HepG2 (cell line): ENCODE measurements around the gene CNTNAP1. TPM values are rescaled to one million over a fixed set of nuclear protein-coding genes. Genes with fewer than 3 reads are reported as not detected.
A peak's percentile ranks its signal among the peaks of the same experiment; 100 is the strongest.

Source experiments
- ATAC-seq: fragments of 200-7000 bp; cut with Tn5 transposase; 3 replicates; pipeline ENCODE4 v1.9.1; 2020; ENCODE audit warnings: mild to moderate bottlenecking, moderate library complexity
- BruUV-seq: library from RNA; stranded (reverse); fragments of 400-500 nt; replicated peaks from 2 replicates; lab custom pipeline; 2021; lab: Mats Ljungman, UMichigan
- CTCF ChIA-PET: fragments of 300-600 bp; formaldehyde crosslinking; extraction: SDS; loops from one replicate; lab custom pipeline; 2021; ENCODE audit warnings: low total read pairs, inconsistent platforms, low intra/inter-chr PET ratio; lab: Yijun Ruan, JAX
- POLR2A ChIA-PET: fragments of 350-600 bp; sonication (Branson Sonifier 250); formaldehyde crosslinking; loops from one replicate; lab custom pipeline; 2020; ENCODE audit warnings: antibody characterized with exemption, inconsistent platforms; lab: Yijun Ruan, JAX
- DNase-seq: peaks from one replicate; pipeline ENCODE4 v3.0.0-alpha.2; 2015; ENCODE audit warnings: low spot score
- FAIRE-seq: peaks from 3 replicates; lab custom pipeline; 2011; peaks lifted over from hg19 to GRCh38; lab: Jason Lieb, UNC
- H2AFZ ChIP-seq: one replicate; pipeline ENCODE4 v1.6.1; 2011; ENCODE audit warnings: low read length, inconsistent platforms
- H3K27ac ChIP-seq: fragments of 300-600 bp; 3 replicates; pipeline ENCODE4 v1.8.0; 2011; ENCODE audit warnings: mixed run types, mild to moderate bottlenecking, mixed read lengths, low read length, inconsistent platforms; ENCODE audit not compliant: insufficient read depth; ENCODE audit errors: extremely low read length
- H3K27me3 ChIP-seq, 2 experiments: fragments of 200-600 bp in 1 of 2; 2 replicates in 1 of 2; 3 replicates in 1 of 2; pipeline versions ENCODE4 v1.6.0 to v1.8.0; 2011; ENCODE audit warnings: low read length in 2 of 2, mild to moderate bottlenecking in 2 of 2, moderate library complexity in 2 of 2, inconsistent platforms in 1 of 2; ENCODE audit not compliant: insufficient read depth in 2 of 2, control insufficient read depth in 1 of 2
- H3K36me3 ChIP-seq, 2 experiments: fragments of 200-600 bp in 1 of 2; replicated peaks in 1 of 2; 2 replicates in 1 of 2; 3 replicates in 1 of 2; pipeline versions ENCODE4 v1.5.1 to v1.8.0; 2011; ENCODE audit warnings: low read length in 2 of 2, inconsistent platforms in 1 of 2; ENCODE audit not compliant: insufficient read depth in 2 of 2, control insufficient read depth in 1 of 2
- H3K4me1 ChIP-seq: 2 replicates; pipeline ENCODE4 v1.5.1; 2012; ENCODE audit warnings: low read length, inconsistent platforms; ENCODE audit not compliant: insufficient read depth
- H3K4me2 ChIP-seq: 2 replicates; pipeline ENCODE4 v1.6.0; 2011; ENCODE audit warnings: low read depth, low read length, inconsistent platforms
- H3K4me3 ChIP-seq, 3 experiments: fragments of 200-600 bp in 1 of 3; sonication (generic), shearing (Covaris generic) in 1 of 3; replicated peaks in 1 of 3; 2 replicates each; pipeline ENCODE4 v1.5.1; 2011 to 2016; ENCODE audit warnings: low read length in 3 of 3, inconsistent platforms in 2 of 3, low read depth in 2 of 3, mild to moderate bottlenecking in 2 of 3, control low read depth in 1 of 3, mixed read lengths in 1 of 3; ENCODE audit not compliant: insufficient read depth in 1 of 3
- H3K79me2 ChIP-seq: one replicate; pipeline ENCODE4 v1.6.1; 2011; ENCODE audit warnings: low read length, inconsistent platforms; ENCODE audit not compliant: insufficient read depth
- H3K9ac ChIP-seq: 2 replicates; pipeline ENCODE4 v1.6.0; 2011; ENCODE audit warnings: mild to moderate bottlenecking, low read depth, low read length, inconsistent platforms; ENCODE audit not compliant: insufficient read depth
- H3K9me3 ChIP-seq: 2 replicates; pipeline ENCODE4 v1.5.1; 2012; ENCODE audit warnings: mild to moderate bottlenecking, low read length
- H4K20me1 ChIP-seq: 2 replicates; pipeline ENCODE4 v1.6.0; 2011; ENCODE audit warnings: inconsistent platforms, mild to moderate bottlenecking, low read length, moderate library complexity; ENCODE audit not compliant: insufficient read depth
- ASH2L ChIP-seq: fragments of 300-600, 200-600 bp; sonication (generic); IDR thresholded peaks from 2 replicates; pipeline ENCODE4 v1.7.0; 2017; ENCODE audit warnings: low read depth, mild to moderate bottlenecking, moderate library complexity, mixed read lengths, low read length; ENCODE audit not compliant: insufficient read length
- ATF6 ChIP-seq: sonication (generic); formaldehyde crosslinking; conservative IDR thresholded peaks from 2 replicates; pipeline ENCODE4 v1.4.0; 2020; ENCODE audit warnings: missing genetic modification reagents
- BORCS8-MEF2B ChIP-seq: sonication (generic); formaldehyde crosslinking; IDR thresholded peaks from 2 replicates; pipeline ENCODE4 v1.8.0; 2022; ENCODE audit warnings: mild to moderate bottlenecking, missing genetic modification reagents
- DMAP1 ChIP-seq: IDR thresholded peaks from 2 replicates; pipeline ENCODE4 v1.6.1; 2016
- ESRRA ChIP-seq: sonication (generic); formaldehyde crosslinking; IDR thresholded peaks from 2 replicates; pipeline ENCODE4 v1.5.1; 2020; ENCODE audit warnings: mild to moderate bottlenecking, low read depth, missing genetic modification reagents
- MAFG ChIP-seq: sonication (generic); formaldehyde crosslinking; IDR thresholded peaks from 2 replicates; pipeline ENCODE4 v1.5.1; 2020; ENCODE audit warnings: mild to moderate bottlenecking, missing genetic modification reagents
- MTF2 ChIP-seq: sonication (generic); formaldehyde crosslinking; IDR thresholded peaks from 2 replicates; pipeline ENCODE4 v1.5.0; 2020; ENCODE audit warnings: missing genetic modification reagents, borderline replicate concordance
- MXI1 ChIP-seq: IDR thresholded peaks from 3 replicates; pipeline ENCODE4 v1.6.1; 2012; ENCODE audit warnings: low read depth, low read length, inconsistent platforms, borderline replicate concordance
- RBM39 ChIP-seq: fragments of 200-400 bp; formaldehyde crosslinking; IDR thresholded peaks from one replicate; pipeline ENCODE4 v1.6.1; 2018; ENCODE audit warnings: antibody characterized with exemption, mild to moderate bottlenecking, low read depth, low read length; ENCODE audit not compliant: poor library complexity, severe bottlenecking
- SALL2 ChIP-seq: sonication (generic); formaldehyde crosslinking; IDR thresholded peaks from 2 replicates; pipeline ENCODE4 v1.8.1; 2023; ENCODE audit warnings: mild to moderate bottlenecking, missing genetic modification reagents, inconsistent platforms
- SPEN ChIP-seq: sonication (generic); formaldehyde crosslinking; IDR thresholded peaks from 2 replicates; pipeline ENCODE4 v1.5.1; 2020; ENCODE audit warnings: low read depth, mild to moderate bottlenecking, missing genetic modification reagents
- TEAD3 ChIP-seq: optimal IDR thresholded peaks from 2 replicates; pipeline ENCODE3; 2016; ENCODE audit warnings: borderline replicate concordance
- TSC22D2 ChIP-seq: sonication (generic); formaldehyde crosslinking; IDR thresholded peaks from 2 replicates; pipeline ENCODE4 v1.5.1; 2020; ENCODE audit warnings: missing genetic modification reagents, mild to moderate bottlenecking, borderline replicate concordance
- ZFP1 ChIP-seq: IDR thresholded peaks from 2 replicates; pipeline ENCODE4 v1.6.1; 2016
- ZFX ChIP-seq: sonication (generic); formaldehyde crosslinking; IDR thresholded peaks from 2 replicates; pipeline ENCODE4 v1.4.0; 2020; ENCODE audit warnings: mild to moderate bottlenecking, low read depth, missing genetic modification reagents, moderate library complexity
- ZNF276 ChIP-seq: sonication (generic); formaldehyde crosslinking; IDR thresholded peaks from 2 replicates; pipeline ENCODE4 v1.4.0; 2020; ENCODE audit warnings: mild to moderate bottlenecking, low read depth, missing genetic modification reagents
- ZNF383 ChIP-seq: sonication (generic); formaldehyde crosslinking; IDR thresholded peaks from 2 replicates; pipeline ENCODE4 v1.4.0; 2020; ENCODE audit warnings: missing genetic modification reagents, mild to moderate bottlenecking, borderline replicate concordance
- ZNF546 ChIP-seq: sonication (generic); formaldehyde crosslinking; conservative IDR thresholded peaks from 2 replicates; pipeline ENCODE4 v1.8.1; 2023; ENCODE audit warnings: mild to moderate bottlenecking, missing genetic modification reagents
- ZNF629 ChIP-seq: sonication (generic); formaldehyde crosslinking; conservative IDR thresholded peaks from 2 replicates; pipeline ENCODE4 v1.5.0; 2020; ENCODE audit warnings: missing genetic modification reagents
- ZNF660 ChIP-seq: sonication (generic); formaldehyde crosslinking; IDR thresholded peaks from 2 replicates; pipeline ENCODE4 v1.5.1; 2020; ENCODE audit warnings: mild to moderate bottlenecking, low read depth, missing genetic modification reagents, borderline replicate concordance
- WGBS: methylation state at CpG from one replicate; pipeline ENCODE4 v1.1.6; 2017; ENCODE audit warnings: low lambda C conversion rate; 5-methylcytosine and 5-hydroxymethylcytosine counted together
- in situ Hi-C: cut with HindIII; loops from 2 replicates; pipeline ENCODE4 v1.10.0; 2017; ENCODE audit warnings: low pct_unique_long_range_greater_than_20kb; ENCODE audit not compliant: extremely low pct_ligation_motif_present
- intact Hi-C: fragments of 100-400 bp; cut with micrococcal nuclease; formaldehyde crosslinking; loops from one replicate; pipeline ENCODE4 v1.10.0; 2022; ENCODE audit not compliant: unreplicated experiment
- polyA plus RNA-seq, 8 experiments: library from polyadenylated mRNA; depleted of rRNA in 3 of 8; stranded (reverse) in 7 of 8; unstranded in 1 of 8; fragments of >200 nt; fragmentation: Illumina TruSeq in 4 of 8; extraction: Trizol in 4 of 8; gene quantifications; 2 replicates each; pipeline versions ENCODE4 v1.2.1 to v1.2.3, GENCODE V29; 2011 to 2016; ENCODE audit warnings: low read depth in 4 of 8, missing spikeins in 1 of 8, mixed read lengths in 1 of 8; ENCODE audit not compliant: insufficient read depth in 1 of 8
- total RNA-seq, 5 experiments: library from RNA; depleted of rRNA; stranded (reverse); fragments of >200 nt; fragmentation: Illumina TruSeq; extraction: Trizol; gene quantifications; 2 replicates each; pipeline ENCODE4 v1.2.3, GENCODE V29; 2016; ENCODE audit warnings: low read depth in 1 of 5

The CNTNAP1 gene
- total and polyA plus RNA-seq, 2 of the 13 experiments (the other 11 are each of a cell fraction or from before 2014, with no cell fraction given) = 4.5 to 7.7 TPM

GRCh38 chr17:42675965-42676423 is 6.3 kb upstream of the CNTNAP1 start:
- CTCF ChIA-PET = no interaction called here
- under 1% methylated on average over 22 of the region's 43 CpGs for WGBS
- H2AFZ ChIP-seq = no peak overlapping the region
- TF ChIP-seq ZNF660 (CRISPR knock-in tag) (no peak), ZNF383 (CRISPR knock-in tag) (0 out of 2 replicates have a peak, but pooled peaks have one; percentile 25), TSC22D2 (no peak), ZNF276 (CRISPR knock-in tag) (0 out of 2 replicates have a peak, but pooled peaks have one; percentile 28), ZFX (CRISPR knock-in tag) (peak; percentile 45; the same call in 1 of the 2 replicates), DMAP1 (CRISPR knock-in tag) (no peak), ZNF546 (CRISPR knock-in tag) (peak; percentile 77; the same call in 1 of the 2 replicates), ZFP1 (CRISPR knock-in tag) (no peak), TEAD3 (peak; percentile 9), ASH2L (peak; percentile 19), RBM39 (no peak), MXI1 (peak; percentile 23; the same call in 1 of the 3 replicates), ZNF629 (no peak), SPEN (CRISPR knock-in tag) (no peak; the same call in none of the 2 replicates), BORCS8-MEF2B (CRISPR knock-in tag) (peak; percentile 18; the same call in 1 of the 2 replicates), ESRRA (peak; percentile 29; the same call in 1 of the 2 replicates), MAFG (peak; percentile 27; the same call in 1 of the 2 replicates), SALL2 (CRISPR knock-in tag) (0 out of 2 replicates have a peak, but pooled peaks have one; percentile 9), ATF6 (CRISPR knock-in tag) (peak; percentile 52; the same call in 1 of the 2 replicates), MTF2 (CRISPR knock-in tag) (no peak)

More at GRCh38 chr17:42675965-42676423, 6.3 kb upstream of the CNTNAP1 start:
- intact Hi-C loops (loop anchor here (1.0 kb wide), 1 partner anchor 58 kb away; no protein-coding TSS in a partner anchor), in situ Hi-C loops (no loop called here)
- Histone ChIP-seq H3K9ac (peak overlapping the region; percentile 82), H4K20me1 (no peaks in the 10 kb centered on the region; the same call in 1 of the 2 replicates), H3K4me1 (peaks cover 38% of the 10 kb centered on the region), H3K9me3 (no peaks in the 10 kb centered on the region), H3K79me2 (peaks cover 22% of the 10 kb centered on the region), H3K4me2 (peak overlapping the region; percentile 99), H3K27me3 (no peaks in the 10 kb centered on the region), H3K4me3 (peak overlapping the region; percentile 69 to 99 (median 83)), H3K27ac (peak overlapping the region; percentile 73), H3K36me3 (peaks cover 7 to 28% of the 10 kb centered on the region in 2 experiments)
- FAIRE-seq (no peak), ATAC-seq (peak; percentile 3), DNase-seq (no peak)
- POLR2A ChIA-PET = interaction anchor here (0.8 to 6.3 kb wide), 14 partner anchors 8 to 692 kb away, joined by 3 to 65 read pairs (median 6); partner anchors contain the start of genes COA3, COASY, NAGLU and PSMC3IP
- BruUV-seq = TSS peak; percentile 47
